ENCODE results near the gene FBXL15.

FBXL15 gene

GRCh38 chr10:102435133-102435497 lies 14.5 kb downstream of the FBXL15 start:
- TF ChIP-seq Cebpa-rat (IDR thresholded peaks at IDR 0.05), result no peak
- Histone ChIP-seq H3K9ac (peak overlapping the region; percentile 58; the same call in 1 of the 2 replicates), H3K4me2 (peak overlapping the region; percentile 98)

GRCh38 chr10:102435529-102436233 lies 15.0 kb downstream of the FBXL15 start:
- H3K36me3 ChIP-seq, result no peaks in the 10 kb centered on the region
- H3K4me1 ChIP-seq, result peaks cover 72% of the 10 kb centered on the region
- H3K9me3 ChIP-seq, result no peaks in the 10 kb centered on the region
- no peaks in the 10 kb centered on the region for H4K20me1 ChIP-seq
- H3K27ac ChIP-seq, result peak overlapping the region; percentile 59
- TF ChIP-seq Cebpa-rat (IDR thresholded peaks at IDR 0.05), result no peak
- peak overlapping the region; percentile 59 for H3K4me3 ChIP-seq
- H3K4me2 ChIP-seq, result peak overlapping the region; percentile 98
- H3K27me3 ChIP-seq, result peaks cover 28% of the 10 kb centered on the region
- H3K9ac ChIP-seq, result peak overlapping the region; percentile 75

More at GRCh38 chr10:102435133-102435497, 14.5 kb downstream of the FBXL15 start:
- Histone ChIP-seq H4K20me1 (no peaks in the 10 kb centered on the region), H3K4me1 (peaks cover 66% of the 10 kb centered on the region), H3K36me3 (no peaks in the 10 kb centered on the region), H3K27me3 (peaks cover 28% of the 10 kb centered on the region), H3K9me3 (no peaks in the 10 kb centered on the region), H3K27ac (peak overlapping the region; percentile 49; the same call in 1 of the 2 replicates), H3K4me3 (peak overlapping the region; percentile 41; the same call in 1 of the 2 replicates)

DNA sequence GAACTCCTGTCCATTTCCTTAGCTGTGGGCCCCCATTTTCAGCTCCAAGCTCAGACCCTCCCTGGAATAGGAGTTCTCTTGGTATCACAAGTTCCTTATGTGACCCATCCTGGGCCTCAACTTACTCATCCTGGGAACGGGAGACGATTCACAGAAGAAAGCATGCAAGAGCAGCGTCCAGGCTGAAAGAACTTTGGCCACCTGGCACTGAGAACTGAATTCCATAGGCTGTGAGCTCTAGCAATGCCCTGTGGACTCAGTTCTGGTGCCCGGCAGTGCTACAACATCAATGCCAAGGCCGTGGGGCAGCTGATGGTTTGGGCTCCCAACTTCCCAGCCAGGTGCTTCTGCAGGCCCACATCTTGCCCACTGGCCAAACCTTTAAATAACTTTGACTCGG lies 15.7 kb downstream of the FBXL15 start:
- no peaks in the 10 kb centered on the region for H3K9me3 ChIP-seq
- no peaks in the 10 kb centered on the region for H3K36me3 ChIP-seq
- H3K27me3 ChIP-seq, result peaks cover 28% of the 10 kb centered on the region
- H3K9ac ChIP-seq, result peak overlapping the region; percentile 75; the same call in 1 of the 2 replicates
- peak overlapping the region; percentile 98 for H3K4me2 ChIP-seq
- no peaks in the 10 kb centered on the region for H4K20me1 ChIP-seq
- H3K4me3 ChIP-seq, result peak overlapping the region; percentile 59; the same call in 1 of the 2 replicates
- H3K27ac ChIP-seq, result 0 out of 2 replicates have a peak overlapping the region, but pooled peaks have one; percentile 59
- peaks cover 71% of the 10 kb centered on the region for H3K4me1 ChIP-seq
- no peak for TF ChIP-seq Cebpa-rat (IDR thresholded peaks at IDR 0.05)

- Histone ChIP-seq H3K36me3 (no peaks in the 10 kb centered on the region), H3K9ac (no peak overlapping the region), H3K27me3 (peaks cover 28% of the 10 kb centered on the region), H4K20me1 (no peaks in the 10 kb centered on the region), H3K4me1 (peaks cover 65% of the 10 kb centered on the region), H3K9me3 (no peaks in the 10 kb centered on the region), H3K4me3 (no peak overlapping the region), H3K4me2 (no peak overlapping the region), H3K27ac (no peak overlapping the region)
- TF ChIP-seq Cebpa-rat (IDR thresholded peaks at IDR 0.05), result no peak
Observed at GRCh38 chr10:102437515-102437914, 16.9 kb downstream of the FBXL15 start.

DNA sequence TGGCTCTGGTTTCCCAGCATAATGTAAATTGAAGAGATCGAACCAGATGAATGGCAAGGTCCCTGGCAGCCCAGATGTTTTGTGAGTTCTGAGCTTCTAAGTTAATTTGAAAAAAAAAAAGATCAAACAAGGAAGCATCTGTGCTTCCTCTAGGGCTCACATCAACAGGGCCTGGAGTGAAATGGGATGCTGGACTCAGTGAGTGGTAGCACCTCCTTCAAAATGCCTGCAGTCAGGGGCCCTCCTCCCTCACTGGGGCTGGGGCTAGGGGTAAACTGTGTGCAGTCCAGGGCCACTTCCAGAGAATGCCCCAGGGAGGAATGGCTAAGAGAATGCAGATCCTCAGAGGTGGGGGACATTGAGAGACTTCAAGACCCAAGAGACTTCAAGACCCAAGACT lies 17.7 kb downstream of the FBXL15 start:
- Histone ChIP-seq H3K27me3 (peaks cover 28% of the 10 kb centered on the region), H3K27ac (no peak overlapping the region), H3K4me1 (peaks cover 57% of the 10 kb centered on the region), H4K20me1 (no peaks in the 10 kb centered on the region), H3K9ac (no peak overlapping the region), H3K4me2 (peak overlapping the region; percentile 35), H3K4me3 (no peak overlapping the region), H3K9me3 (no peaks in the 10 kb centered on the region), H3K36me3 (no peaks in the 10 kb centered on the region)
- TF ChIP-seq Cebpa-rat (IDR thresholded peaks at IDR 0.05), result no peak

- Histone ChIP-seq H3K36me3 (no peaks in the 10 kb centered on the region), H3K4me2 (no peak overlapping the region), H3K4me1 (peaks cover 18% of the 10 kb centered on the region), H3K27me3 (no peaks in the 10 kb centered on the region), H3K9ac (no peak overlapping the region), H4K20me1 (no peaks in the 10 kb centered on the region), H3K9me3 (no peaks in the 10 kb centered on the region), H3K4me3 (no peak overlapping the region), H3K27ac (no peak overlapping the region)
- TF ChIP-seq Cebpa-rat (IDR thresholded peaks at IDR 0.05), result no peak
Observed at GRCh38 chr10:102444851-102445250, 24.2 kb downstream of the FBXL15 start.

DNA sequence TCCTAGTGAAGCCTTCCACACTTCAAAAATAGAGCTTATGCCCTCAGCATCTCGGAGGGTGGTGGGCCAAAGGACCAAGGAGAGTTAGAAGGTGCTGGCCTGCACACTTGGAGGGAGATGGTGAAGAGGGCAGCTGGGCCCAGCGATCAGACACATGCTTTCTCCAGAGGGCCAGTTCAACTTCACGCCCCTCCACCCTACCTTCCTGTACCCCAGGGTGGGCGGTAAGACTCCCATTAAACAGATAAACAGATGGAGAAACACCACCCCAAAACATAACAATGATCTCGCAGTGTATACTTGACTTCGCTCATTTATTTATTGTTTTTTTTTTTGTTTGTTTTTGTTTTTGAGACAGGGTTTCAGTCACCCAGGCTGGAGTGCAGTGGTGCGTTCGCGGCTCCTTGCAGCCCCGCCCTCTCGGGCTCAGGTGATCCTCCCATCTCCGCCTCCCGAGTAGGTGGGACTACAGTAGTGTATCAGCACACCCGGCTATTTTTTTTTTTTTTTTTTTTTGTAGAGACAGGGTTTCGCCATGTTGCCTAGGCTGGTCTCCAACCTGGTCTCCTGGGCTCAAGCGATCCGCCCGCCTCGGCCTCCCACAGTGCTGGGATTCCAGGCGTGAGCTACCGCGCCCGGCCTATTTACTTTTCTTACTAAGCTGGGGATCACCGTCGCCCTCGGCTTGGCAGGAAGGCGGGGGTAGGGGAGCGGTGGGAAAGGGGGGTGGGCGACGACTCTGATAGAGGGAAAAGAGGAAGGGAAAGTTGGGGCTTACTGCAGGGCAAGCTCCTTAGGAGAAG lies 28.9 kb downstream of the FBXL15 start:
- no peaks in the 10 kb centered on the region for H3K9me3 ChIP-seq
- peak overlapping the region; percentile 96 for H3K27ac ChIP-seq
- peaks cover 25% of the 10 kb centered on the region for H3K36me3 ChIP-seq
- H3K4me1 ChIP-seq, result peaks cover 28% of the 10 kb centered on the region
- no peak for TF ChIP-seq Cebpa-rat (IDR thresholded peaks at IDR 0.05)
- peak overlapping the region; percentile 97 for H3K4me3 ChIP-seq
- H4K20me1 ChIP-seq, result peaks cover 9% of the 10 kb centered on the region; the same call in 1 of the 2 replicates
- peak overlapping the region; percentile 95 for H3K4me2 ChIP-seq
- no peaks in the 10 kb centered on the region for H3K27me3 ChIP-seq
- peak overlapping the region; percentile 97 for H3K9ac ChIP-seq

- no peak for TF ChIP-seq Cebpa-rat (IDR thresholded peaks at IDR 0.05)
- peak overlapping the region; percentile 95 for H3K4me2 ChIP-seq
- H4K20me1 ChIP-seq, result peaks cover 9% of the 10 kb centered on the region; the same call in 1 of the 2 replicates
- H3K9ac ChIP-seq, result peak overlapping the region; percentile 97
- H3K9me3 ChIP-seq, result no peaks in the 10 kb centered on the region
- peaks cover 30% of the 10 kb centered on the region for H3K36me3 ChIP-seq
- H3K27me3 ChIP-seq, result no peaks in the 10 kb centered on the region
- H3K4me3 ChIP-seq, result peak overlapping the region; percentile 97
- peaks cover 28% of the 10 kb centered on the region for H3K4me1 ChIP-seq
- peak overlapping the region; percentile 96 for H3K27ac ChIP-seq
Observed at GRCh38 chr10:102450124-102450373, 29.4 kb downstream of the FBXL15 start.

- peaks cover 35% of the 10 kb centered on the region for H3K36me3 ChIP-seq
- H3K27ac ChIP-seq, result peak overlapping the region; percentile 96
- peaks cover 9% of the 10 kb centered on the region; the same call in 1 of the 2 replicates for H4K20me1 ChIP-seq
- TF ChIP-seq Cebpa-rat (IDR thresholded peaks at IDR 0.05), result no peak
- peak overlapping the region; percentile 95 for H3K4me2 ChIP-seq
- H3K4me3 ChIP-seq, result peak overlapping the region; percentile 97
- peak overlapping the region; percentile 97 for H3K9ac ChIP-seq
- peaks cover 28% of the 10 kb centered on the region for H3K4me1 ChIP-seq
- no peaks in the 10 kb centered on the region for H3K27me3 ChIP-seq
- H3K9me3 ChIP-seq, result no peaks in the 10 kb centered on the region
Observed at GRCh38 chr10:102450374-102451104, 29.9 kb downstream of the FBXL15 start.
